HG02840 (cell line): ENCODE results near the gene TULP3.
"Not testable (repeated sequence)": the region's sequence is repeated elsewhere in the genome, so short reads cannot be mapped to it uniquely, and the experiment has no call there.

ENCODE experiments used
- ATAC-seq: cut with Tn5 transposase; IDR thresholded peaks from one replicate; pipeline ENCODE4 v1.9.1; 2021; ENCODE audit warnings: mild to moderate bottlenecking, moderate library complexity, moderate number of reproducible peaks; ENCODE audit not compliant: unreplicated experiment, low FRiP score

Gene TULP3

DNA sequence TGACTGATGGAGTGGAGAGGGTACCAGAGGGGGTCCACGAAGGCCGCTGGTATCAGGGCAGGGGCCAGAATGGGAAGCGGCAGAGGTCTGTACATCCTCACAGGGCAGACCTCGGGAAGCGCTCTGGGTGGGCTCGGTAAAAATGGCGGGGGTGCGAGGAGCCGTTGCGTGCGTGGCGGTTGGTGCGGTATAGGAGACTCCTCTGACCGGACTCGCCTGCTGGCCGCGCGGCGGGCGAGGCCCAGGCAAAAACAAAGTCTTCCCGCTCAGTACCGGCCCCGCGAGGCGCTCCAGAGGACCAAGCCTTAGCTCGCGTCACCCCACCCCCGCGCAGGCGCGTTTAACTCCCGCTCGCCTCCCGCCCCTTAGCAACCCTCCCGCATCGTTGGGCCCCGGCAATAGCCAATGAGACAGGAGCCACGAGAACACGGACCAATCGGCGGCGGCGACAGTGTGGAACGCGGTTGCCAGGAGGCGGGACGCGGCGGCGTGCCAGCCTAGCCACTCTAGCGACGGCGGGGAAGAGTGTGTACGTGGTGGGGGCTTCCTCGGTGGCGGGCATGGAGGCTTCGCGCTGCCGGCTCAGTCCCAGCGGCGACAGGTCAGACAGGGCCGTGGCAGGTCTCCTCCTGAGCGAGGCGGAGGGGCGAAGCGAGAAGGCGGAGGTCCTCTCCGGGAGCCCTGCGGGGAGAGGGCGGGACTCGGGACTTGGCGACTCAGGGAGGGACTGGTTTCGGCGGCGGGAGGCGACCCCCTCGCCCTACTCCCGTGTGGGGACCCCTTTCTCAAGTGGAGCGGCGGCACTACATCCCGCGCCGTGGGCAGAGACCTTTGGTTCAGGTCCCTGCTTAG lies at the start of gene TULP3:
TSS of gene TULP3 (plus strand) at position 504 of the 852 bp plus-strand sequence. CDS start at position 561, 57 bp downstream.
- peak; percentile 98 for ATAC-seq

DNA sequence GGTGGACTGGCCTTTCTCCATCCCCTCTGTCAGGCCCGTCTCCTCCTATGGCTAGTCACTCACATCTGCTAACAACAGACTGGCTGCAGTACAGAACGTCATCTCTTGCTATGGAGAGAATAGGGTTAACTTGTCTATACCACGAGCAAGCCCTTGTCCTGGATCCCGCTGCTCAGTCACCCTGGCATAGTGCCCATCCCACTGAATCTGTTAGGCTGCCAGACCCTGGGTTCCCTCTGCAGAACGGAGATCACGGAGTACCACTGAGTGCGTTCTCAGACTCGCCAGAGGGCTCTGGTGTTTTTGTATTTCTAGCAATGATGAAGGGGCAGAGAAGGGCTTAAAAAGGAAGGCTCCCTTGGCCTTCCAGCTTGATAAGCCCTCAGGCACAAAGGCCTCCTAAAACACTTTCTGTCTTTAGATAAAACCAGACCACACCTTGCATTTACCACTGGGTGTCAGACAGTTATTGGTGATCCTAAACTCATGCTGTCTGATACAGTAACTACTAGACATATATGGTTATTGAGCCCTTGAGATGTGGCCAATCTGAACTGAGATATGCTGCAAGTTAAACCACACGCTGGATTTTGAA lies 49.5 kb upstream of the TULP3 start:
- no peak for ATAC-seq

DNA sequence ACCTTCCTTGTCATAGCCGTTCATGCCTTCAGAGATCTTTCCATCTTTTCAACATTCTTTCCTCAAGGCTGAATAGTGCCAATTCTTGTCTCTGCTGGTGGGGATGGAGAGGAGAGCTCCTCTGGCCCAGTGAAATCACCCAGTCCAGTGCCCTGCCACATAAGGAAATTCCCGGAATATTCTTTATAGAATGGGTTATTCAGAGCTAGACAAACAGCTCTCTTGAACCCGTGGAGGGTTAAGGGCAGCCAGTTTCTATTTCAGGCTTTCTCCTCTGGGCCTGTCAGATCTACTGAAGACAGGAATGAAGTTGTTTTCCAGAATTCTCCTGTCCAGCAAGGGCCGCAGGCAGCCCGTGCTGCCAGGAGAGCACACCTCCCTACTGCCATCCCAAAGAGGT lies 47.7 kb upstream of the TULP3 start:
- no peak for ATAC-seq

- ATAC-seq, result no peak
Observed at GRCh38 chr12:2844786-2845185, 45.9 kb upstream of the TULP3 start.

DNA sequence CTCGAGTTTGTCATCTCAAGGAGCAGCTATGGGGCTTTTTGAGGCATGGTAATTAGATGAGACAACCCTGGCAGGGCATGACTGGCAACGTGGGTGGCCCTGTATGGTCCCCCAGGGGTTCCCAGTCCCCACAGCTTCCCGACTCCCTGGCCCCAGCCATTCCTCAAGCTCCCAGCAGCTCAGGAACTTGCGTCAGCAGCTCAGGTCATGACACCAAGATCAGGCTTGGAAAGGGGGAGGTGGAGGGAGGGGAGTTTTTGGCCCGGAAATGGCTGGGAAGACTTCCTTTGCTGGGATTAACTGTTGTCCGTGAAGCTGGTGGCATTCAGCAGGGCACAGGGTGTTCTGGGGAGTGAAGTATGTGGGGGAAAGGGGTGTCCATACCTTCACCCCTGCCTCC lies 45.4 kb upstream of the TULP3 start:
- no peak for ATAC-seq

GRCh38 chr12:2851931-2852330 lies 38.8 kb upstream of the TULP3 start:
- ATAC-seq, result no peak

- no peak for ATAC-seq
Observed at GRCh38 chr12:2853626-2854025, 37.1 kb upstream of the TULP3 start.

DNA sequence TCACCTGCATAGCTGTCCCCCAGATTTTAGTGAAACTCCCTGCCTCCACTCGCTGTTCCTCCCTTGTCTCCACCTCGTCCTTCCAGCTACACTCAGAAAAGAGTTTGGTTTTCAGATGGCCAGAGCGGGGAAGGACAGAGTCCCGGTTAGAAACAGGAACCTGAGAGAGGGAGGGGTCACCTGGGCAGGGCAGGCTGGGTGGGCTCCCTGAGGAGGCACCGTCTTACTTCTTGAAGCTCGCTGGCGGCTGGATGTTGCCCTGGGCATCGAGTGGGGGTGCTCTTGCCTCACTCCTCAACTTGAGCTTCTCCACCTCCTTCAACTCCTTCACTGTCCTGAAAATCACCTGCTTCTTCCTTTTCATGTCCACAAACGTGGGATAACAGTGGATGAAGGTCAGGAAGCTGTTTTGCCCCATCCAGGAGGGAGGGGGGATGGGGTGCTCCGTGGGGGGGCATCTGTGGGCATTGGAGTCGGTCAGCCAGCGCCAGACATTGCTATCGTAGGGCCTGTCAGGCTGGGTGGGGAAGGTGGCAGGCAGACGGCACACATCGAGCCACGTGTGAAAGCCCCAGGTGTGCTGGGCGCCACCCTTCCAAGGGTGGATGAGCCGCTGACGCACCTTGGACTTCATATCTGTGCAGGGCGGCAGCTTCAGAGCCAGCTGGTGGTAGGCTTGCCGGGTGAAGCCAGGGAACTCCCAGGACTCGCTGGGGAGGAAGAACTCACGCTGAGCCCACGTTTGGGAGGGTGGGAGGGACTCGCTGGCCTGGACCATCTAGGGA lies 35.8 kb upstream of the TULP3 start:
- no peak for ATAC-seq

GRCh38 chr12:2855546-2855945 lies 35.1 kb upstream of the TULP3 start:
- ATAC-seq, result no peak

GRCh38 chr12:2856051-2856450 lies 34.6 kb upstream of the TULP3 start:
- no peak for ATAC-seq

DNA sequence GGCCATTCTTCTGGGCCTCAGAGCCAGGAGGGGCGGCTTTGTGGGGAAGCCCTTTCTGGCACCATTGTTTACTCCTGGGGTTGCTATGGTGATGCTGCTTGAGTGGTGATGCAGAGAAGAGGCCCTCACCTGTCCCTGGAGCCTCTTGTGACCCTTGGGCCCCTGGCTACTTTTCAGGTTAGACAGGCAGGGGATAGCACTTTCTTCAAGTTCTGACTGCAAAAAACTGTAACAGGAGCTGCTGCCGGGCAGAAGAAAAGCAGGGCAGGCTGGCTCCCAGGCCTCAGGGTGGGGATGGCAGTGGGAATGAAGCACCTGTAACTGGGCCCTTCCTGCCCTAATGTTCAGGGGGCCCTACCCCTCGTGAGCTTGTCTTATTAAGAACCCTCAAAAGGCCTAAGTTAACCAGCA lies 33.7 kb upstream of the TULP3 start, which contains the start of gene TEX52:
TSS of gene TEX52 (minus strand) at position 19 of the 411 bp plus-strand sequence. CDS start at position 6, 13 bp downstream.
- ATAC-seq, result no peak

GRCh38 chr12:2857576-2857975 lies 33.1 kb upstream of the TULP3 start:
- no peak for ATAC-seq

DNA sequence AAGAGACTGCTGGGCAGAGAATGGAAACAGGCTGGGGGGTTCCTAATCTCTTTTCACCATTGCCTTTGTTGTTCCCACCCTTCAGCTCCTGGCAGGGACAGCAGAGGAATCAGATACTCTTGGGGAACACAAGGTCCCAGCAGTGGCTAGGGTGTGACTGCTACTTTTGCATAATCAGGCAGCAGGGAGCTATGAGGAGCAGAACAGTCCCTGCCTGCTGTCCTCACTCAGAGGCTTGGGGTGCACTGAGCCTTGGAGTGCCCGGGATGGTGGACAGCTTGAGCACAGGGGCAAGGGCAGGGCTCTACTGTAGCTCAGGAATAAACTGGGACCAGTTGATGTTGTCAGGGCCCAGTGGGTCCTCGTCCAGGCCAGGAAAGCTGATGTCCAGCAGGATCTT lies 32.4 kb upstream of the TULP3 start:
- ATAC-seq, result no peak

DNA sequence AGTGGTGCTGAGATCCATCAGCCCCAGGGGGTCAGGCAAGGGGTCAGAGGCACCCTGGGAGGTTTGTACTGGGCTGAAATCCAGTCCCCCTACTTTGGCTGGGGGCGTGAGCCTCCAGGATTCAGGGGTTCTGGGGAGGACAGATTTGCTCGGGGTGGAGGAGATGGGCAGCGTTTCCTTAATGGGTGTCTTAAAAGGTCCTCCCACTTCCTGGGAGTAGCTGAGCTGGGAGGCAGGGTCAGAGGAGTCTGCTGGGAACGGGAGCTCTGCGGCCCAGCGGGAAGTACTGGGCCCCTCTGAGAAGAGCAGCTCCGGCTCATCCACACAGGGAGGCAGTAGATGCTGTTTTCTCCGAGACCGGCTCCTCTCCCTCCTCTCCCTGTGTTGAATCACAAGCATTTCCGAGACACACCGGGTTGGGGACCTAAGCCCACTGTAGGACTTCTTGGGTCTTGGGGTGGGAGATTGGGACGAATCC lies 31.7 kb upstream of the TULP3 start:
- no peak for ATAC-seq

- no peak for ATAC-seq
Observed at GRCh38 chr12:2860170-2860569, 30.5 kb upstream of the TULP3 start.

DNA sequence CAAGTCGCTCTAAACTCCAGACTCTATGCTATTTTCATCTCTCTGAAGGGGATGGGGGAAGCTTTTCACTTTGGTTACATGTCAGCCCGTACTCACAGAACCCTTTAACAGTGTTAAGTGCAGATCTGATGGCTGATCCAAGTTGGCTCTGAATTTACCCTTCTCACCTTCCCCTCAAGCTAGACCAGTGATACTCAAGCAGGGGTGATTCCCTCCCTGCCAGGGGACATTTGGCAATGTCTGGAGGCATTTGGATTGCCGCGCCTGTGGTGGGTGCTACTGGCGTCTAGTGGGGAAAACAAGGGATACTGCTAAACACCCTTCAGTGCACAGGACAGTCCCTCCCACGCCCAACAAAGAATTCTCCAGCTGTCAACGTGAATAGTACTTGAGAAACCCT lies 27.8 kb upstream of the TULP3 start:
- ATAC-seq, result no peak

GRCh38 chr12:2863402-2863801 lies 27.3 kb upstream of the TULP3 start:
- not testable (repeated sequence) for ATAC-seq

GRCh38 chr12:2864198-2864597 lies 26.5 kb upstream of the TULP3 start:
- ATAC-seq, result no peak

DNA sequence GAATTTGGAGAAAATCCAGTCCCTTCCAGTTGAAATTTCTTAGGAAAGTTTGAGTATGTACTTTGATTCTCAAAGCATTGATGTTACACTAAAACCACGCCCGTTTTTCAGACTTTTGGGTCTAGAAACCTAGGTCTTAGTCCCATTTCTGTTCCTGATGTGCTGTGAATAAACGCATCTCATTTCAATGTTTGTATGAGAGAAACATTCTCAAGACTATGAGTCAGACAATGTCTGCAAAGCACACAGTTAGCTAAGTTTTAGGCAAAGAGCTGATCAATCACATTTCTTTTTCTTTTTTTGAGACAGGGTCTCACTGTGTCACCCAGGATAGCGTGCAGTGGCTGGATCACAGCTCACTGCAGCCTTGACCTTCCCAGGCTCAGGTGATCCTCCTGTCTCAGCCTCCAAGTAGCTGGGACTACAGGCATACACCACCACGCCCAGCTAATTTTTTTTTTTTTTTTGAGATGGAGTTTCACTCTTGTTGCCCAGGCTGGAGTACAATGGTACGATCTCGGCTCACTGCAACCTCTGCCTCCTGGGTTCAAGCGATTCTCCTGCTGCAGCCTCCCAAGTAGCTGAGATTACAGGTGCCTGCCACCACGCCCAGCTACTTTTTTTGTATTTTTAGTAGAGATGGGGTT lies 21.6 kb upstream of the TULP3 start:
- ATAC-seq, result not testable (repeated sequence)

DNA sequence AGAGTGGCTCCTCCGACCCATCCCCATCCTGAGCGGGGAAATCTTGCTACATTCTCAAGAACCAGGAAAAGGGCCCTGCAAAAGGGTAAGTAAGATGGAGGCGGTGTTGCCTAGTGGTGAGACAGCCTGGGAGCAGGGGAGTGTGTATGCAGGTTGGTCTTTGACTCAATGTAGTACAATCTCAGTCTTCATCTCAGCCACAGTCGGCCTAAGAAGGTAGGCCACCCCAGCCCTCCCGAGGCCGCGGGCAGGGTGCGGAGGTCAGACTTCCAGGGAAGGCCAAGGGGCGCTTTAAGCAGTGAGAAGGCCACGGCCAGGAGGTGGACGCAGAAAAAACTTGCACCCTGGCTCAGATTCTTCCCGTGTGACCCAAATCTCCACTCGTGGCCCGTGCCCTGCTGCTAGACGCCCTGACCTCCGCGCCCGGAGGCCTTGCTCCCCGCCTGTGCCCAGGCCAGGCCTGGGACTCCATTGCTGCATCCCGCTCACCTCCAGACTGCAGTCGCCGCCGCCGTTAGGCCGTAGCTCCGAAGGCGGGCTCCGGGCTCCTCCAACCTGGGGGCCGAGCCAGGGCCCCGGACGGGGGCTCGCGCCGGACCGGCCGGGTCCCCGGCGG lies 14.2 kb upstream of the TULP3 start:
- peak; percentile 24 for ATAC-seq
